Activated naive CD8-positive, alpha-beta T cell (primary cell): ENCODE data around the gene MMP19.

ENCODE experiments used
- H3K27ac Mint-ChIP-seq: one replicate; pipeline ENCODE4 v1.8.0; 2021; ENCODE audit warnings: mixed read lengths
- H3K27me3 Mint-ChIP-seq: one replicate; pipeline ENCODE4 v1.8.0; 2021; ENCODE audit warnings: mixed read lengths
- H3K36me3 Mint-ChIP-seq: one replicate; pipeline ENCODE4 v1.8.0; 2021; ENCODE audit warnings: mixed read lengths
- H3K4me1 Mint-ChIP-seq: one replicate; pipeline ENCODE4 v1.8.0; 2021; ENCODE audit warnings: low read depth, mixed read lengths
- H3K4me3 Mint-ChIP-seq: one replicate; pipeline ENCODE4 v1.8.0; 2021; ENCODE audit warnings: mild to moderate bottlenecking, mixed read lengths
- H3K9me3 Mint-ChIP-seq: one replicate; pipeline ENCODE4 v1.8.0; 2021; ENCODE audit warnings: low read depth, mixed read lengths

MMP19 gene

DNA sequence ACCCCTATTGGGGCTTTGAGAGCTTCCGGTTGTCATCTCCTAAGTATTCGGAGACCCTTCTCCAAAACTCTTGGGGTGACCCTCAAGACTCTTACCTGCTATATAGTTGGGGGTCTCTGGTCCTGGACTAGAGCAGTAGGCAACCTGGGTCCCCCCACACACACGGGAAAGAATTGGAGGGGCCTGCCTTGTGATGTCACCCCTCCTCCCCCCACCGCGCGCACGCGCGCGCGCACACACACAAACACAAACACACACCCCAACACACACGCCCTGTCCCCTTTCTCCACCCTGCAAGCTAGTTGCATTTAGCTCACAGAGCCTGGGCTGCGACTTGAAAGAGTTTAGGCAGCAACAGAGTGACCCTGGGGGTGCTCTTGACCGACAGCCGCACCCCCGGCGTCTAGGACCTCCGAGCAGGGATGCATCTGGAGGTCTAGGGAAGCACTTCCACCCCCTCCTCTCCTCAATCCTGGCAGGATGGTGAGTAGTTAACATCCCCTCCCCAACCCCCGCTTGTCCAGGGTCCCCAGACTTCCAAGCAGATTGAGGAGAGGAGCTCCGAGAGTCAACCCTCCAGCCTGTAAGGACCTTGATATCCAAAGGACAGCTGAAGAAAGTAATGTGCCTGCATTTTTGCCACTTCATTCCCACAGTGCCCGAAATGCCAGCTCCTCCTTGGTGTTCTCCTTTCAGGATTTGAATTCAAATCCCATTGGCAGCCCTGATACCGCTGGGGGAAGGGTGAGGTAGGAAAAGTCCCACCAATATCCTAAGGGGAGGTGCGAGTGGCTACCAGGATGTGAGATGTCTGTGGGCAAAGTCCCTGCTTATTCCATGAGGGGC is 11.9 kb downstream of the MMP19 start:
- peak overlapping the region; percentile 97 for H3K4me3 Mint-ChIP-seq
- H3K27me3 Mint-ChIP-seq: no peaks in the 10 kb centered on the region
- H3K36me3 Mint-ChIP-seq: peaks cover 2% of the 10 kb centered on the region
- no peaks in the 10 kb centered on the region for H3K9me3 Mint-ChIP-seq
- peaks cover 50% of the 10 kb centered on the region for H3K4me1 Mint-ChIP-seq
- peak overlapping the region; percentile 92 for H3K27ac Mint-ChIP-seq

DNA sequence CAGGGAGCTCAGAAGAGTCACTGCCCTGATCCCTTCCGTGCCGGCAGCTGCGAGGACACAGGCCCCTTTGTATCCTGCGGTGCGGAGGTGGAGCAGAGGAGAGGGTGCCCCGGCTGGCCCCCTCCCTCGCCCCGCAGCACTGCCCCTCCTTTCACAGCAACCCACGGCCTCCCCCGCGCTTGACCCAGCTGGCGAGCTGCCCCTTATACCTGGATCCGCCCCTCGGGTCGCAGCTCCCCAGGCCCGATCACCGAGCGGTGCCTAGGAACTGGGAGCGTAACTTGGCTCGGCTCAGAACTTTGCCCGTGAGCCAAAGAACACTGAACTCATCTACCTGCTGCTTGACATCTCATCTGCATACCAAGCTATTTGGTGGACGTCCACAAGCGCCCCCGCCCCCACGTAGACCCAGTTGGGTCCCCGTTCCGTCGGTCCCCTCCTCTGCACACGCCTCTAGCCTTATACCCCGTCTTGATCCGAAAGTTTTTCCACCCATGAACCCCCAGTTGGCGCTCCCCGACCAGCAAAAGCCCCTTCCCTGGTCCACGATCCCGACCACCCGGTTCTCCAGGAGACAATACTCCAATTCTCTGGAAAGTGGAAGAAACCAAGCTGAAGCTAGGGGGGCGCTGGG is 12.7 kb downstream of the MMP19 start:
- H3K9me3 Mint-ChIP-seq: no peaks in the 10 kb centered on the region
- peaks cover 55% of the 10 kb centered on the region for H3K4me1 Mint-ChIP-seq
- H3K27me3 Mint-ChIP-seq: no peaks in the 10 kb centered on the region
- peak overlapping the region; percentile 92 for H3K27ac Mint-ChIP-seq
- peaks cover 4% of the 10 kb centered on the region for H3K36me3 Mint-ChIP-seq
- peak overlapping the region; percentile 97 for H3K4me3 Mint-ChIP-seq

DNA sequence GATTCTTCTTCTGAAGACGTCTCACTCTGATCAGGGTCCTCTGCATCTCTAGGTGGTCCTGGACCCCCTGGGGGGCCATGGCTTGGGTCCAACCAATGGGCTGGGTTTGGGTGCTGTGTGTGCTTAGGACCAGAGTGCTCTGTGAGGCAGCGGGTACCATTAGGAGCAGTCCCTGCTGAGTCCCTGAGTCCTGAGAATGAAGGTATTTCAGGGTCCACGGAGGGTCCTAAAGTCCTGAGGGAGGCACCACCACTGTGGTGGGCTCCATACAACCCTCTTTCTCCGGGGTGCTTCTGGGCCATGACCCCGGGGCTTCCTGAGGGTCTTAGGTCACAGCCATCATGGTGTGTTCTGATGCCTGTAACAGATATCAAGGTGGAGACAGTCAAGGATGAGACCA is 14.4 kb downstream of the MMP19 start:
- Mint-ChIP-seq H3K36me3 (peaks cover 6% of the 10 kb centered on the region), H3K27me3 (no peaks in the 10 kb centered on the region), H3K4me1 (peaks cover 60% of the 10 kb centered on the region), H3K9me3 (no peaks in the 10 kb centered on the region), H3K27ac (peak overlapping the region; percentile 92), H3K4me3 (peak overlapping the region; percentile 97)

DNA sequence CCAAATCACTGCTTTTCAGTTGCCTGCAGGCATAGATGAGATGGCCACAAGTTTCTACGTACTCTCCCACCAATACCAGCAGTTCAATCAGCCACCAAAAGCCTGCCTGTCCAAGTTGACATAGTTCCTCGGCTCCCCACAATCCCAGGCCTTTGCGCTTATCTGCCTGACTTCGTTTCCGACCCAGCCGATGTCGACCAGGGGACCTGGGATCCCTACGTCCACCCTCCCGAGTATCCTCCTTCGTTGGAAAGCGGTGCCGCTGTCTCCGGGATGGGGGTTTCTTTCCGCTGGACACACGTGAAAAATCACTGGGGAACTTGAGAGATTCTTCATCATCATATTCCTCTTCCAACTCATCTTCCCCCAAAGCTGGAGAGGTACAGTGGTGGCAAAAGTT is 14.9 kb downstream of the MMP19 start:
- Mint-ChIP-seq H3K27me3 (no peaks in the 10 kb centered on the region), H3K36me3 (peaks cover 6% of the 10 kb centered on the region), H3K27ac (peak overlapping the region; percentile 92), H3K4me1 (peaks cover 64% of the 10 kb centered on the region), H3K4me3 (peak overlapping the region; percentile 97), H3K9me3 (no peaks in the 10 kb centered on the region)

GRCh38 chr12:55824726-55825125 is 18.0 kb downstream of the MMP19 start:
- Mint-ChIP-seq H3K27ac (peak overlapping the region; percentile 95), H3K4me1 (peaks cover 49% of the 10 kb centered on the region), H3K4me3 (peak overlapping the region; percentile 75), H3K9me3 (no peaks in the 10 kb centered on the region), H3K27me3 (no peaks in the 10 kb centered on the region), H3K36me3 (peaks cover 6% of the 10 kb centered on the region)

GRCh38 chr12:55823419-55823818 is 19.3 kb downstream of the MMP19 start:
- Mint-ChIP-seq H3K4me1 (peaks cover 49% of the 10 kb centered on the region), H3K9me3 (no peaks in the 10 kb centered on the region), H3K4me3 (no peak overlapping the region), H3K27ac (peak overlapping the region; percentile 95), H3K36me3 (peaks cover 6% of the 10 kb centered on the region), H3K27me3 (no peaks in the 10 kb centered on the region)

DNA sequence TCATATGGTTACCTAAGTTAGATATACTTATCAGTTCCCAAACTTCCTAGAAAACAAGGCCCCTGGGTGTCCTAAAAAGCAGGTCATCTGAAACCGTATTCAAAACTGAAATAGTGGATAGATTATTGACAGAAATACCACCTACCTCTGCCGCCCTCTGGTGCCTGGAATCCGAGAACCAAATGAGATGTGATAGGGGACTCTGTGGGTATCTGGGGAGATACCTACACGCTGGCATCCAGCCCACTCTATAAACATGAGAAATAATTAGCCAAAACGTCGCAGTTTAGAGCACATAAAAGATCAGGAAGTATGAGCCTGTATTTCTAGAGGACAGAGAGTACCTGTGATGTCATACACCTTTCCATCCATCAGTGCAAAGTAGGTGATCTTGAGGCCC is 20.5 kb downstream of the MMP19 start:
- peaks cover 37% of the 10 kb centered on the region for H3K4me1 Mint-ChIP-seq
- no peaks in the 10 kb centered on the region for H3K9me3 Mint-ChIP-seq
- peaks cover 6% of the 10 kb centered on the region for H3K36me3 Mint-ChIP-seq
- no peak overlapping the region for H3K4me3 Mint-ChIP-seq
- H3K27me3 Mint-ChIP-seq: no peaks in the 10 kb centered on the region
- H3K27ac Mint-ChIP-seq: peak overlapping the region; percentile 95

DNA sequence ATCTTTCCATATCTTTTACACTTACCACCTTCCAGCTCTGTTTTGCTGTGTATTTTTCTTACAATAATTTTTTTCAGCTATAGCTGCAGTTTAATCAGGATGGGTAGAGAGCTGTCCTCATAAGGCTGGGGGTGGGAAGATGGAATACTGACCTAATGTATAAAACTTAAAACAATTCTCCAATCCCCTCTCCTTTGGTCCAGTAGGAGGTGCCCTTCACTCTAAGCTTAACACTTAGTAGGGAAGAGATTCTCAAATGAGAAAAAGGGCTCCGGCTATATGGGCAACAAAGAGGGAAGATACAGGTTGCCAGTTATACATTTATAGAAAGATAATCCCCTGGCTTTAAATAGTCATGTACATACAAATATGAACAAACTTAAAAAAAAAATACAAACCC is 22.1 kb downstream of the MMP19 start:
- Mint-ChIP-seq H3K9me3 (no peaks in the 10 kb centered on the region), H3K4me3 (no peak overlapping the region), H3K27ac (peak overlapping the region; percentile 78), H3K27me3 (no peaks in the 10 kb centered on the region), H3K4me1 (peaks cover 33% of the 10 kb centered on the region), H3K36me3 (peaks cover 2% of the 10 kb centered on the region)

GRCh38 chr12:55818886-55819285 is 23.9 kb downstream of the MMP19 start:
- Mint-ChIP-seq H3K4me3 (no peak overlapping the region), H3K4me1 (peaks cover 34% of the 10 kb centered on the region), H3K36me3 (no peaks in the 10 kb centered on the region), H3K9me3 (no peaks in the 10 kb centered on the region), H3K27me3 (no peaks in the 10 kb centered on the region), H3K27ac (peak overlapping the region; percentile 78)

DNA sequence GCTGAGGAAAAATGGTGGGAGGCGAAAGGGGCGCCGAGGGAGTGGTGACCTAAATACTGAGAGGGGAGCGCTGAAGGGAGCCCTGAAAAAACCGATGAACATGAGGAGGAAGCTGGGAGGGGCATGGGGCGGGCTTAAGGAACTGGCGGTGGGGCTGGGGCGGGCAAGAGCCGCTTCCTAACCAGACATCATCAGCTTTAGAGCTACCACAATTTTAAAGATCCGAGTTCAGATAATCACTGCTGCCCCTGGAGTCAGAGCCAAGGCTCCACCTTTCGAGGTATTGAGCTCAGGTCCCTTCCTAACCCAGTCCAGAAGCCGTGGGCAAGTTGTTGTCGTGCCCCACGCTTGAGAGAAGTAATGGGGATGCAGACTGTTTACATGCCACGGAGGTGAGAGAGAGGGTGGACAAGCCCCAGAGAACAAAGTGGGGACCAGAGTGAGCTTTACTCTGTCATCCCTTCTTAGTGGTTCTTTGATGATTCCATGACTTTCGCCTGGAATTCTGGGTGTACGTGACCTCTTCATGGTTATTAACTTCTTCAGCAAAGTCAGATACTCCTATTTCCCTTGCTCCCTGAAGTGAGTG is 24.5 kb downstream of the MMP19 start:
- Mint-ChIP-seq H3K36me3 (no peaks in the 10 kb centered on the region), H3K9me3 (no peaks in the 10 kb centered on the region), H3K27ac (no peak overlapping the region), H3K27me3 (no peaks in the 10 kb centered on the region), H3K4me3 (no peak overlapping the region), H3K4me1 (peaks cover 37% of the 10 kb centered on the region)

- peaks cover 38% of the 10 kb centered on the region for H3K4me1 Mint-ChIP-seq
- no peaks in the 10 kb centered on the region for H3K36me3 Mint-ChIP-seq
- no peaks in the 10 kb centered on the region for H3K27me3 Mint-ChIP-seq
- no peak within 1 kb of the TSS for H3K27ac Mint-ChIP-seq
- H3K4me3 Mint-ChIP-seq: no peak within 1 kb of the TSS
- H3K9me3 Mint-ChIP-seq: no peaks in the 10 kb centered on the region
Observed at GRCh38 chr12:55817345-55818139, 25.2 kb downstream of the MMP19 start, which contains the start of the genes ORMDL2 and SARNP. ORMDL2 (plus strand) TSS chr12:55818041; CDS start chr12:55819000, 959 bp downstream. SARNP (minus strand) TSS chr12:55817724; CDS start chr12:55817701, 23 bp downstream.

DNA sequence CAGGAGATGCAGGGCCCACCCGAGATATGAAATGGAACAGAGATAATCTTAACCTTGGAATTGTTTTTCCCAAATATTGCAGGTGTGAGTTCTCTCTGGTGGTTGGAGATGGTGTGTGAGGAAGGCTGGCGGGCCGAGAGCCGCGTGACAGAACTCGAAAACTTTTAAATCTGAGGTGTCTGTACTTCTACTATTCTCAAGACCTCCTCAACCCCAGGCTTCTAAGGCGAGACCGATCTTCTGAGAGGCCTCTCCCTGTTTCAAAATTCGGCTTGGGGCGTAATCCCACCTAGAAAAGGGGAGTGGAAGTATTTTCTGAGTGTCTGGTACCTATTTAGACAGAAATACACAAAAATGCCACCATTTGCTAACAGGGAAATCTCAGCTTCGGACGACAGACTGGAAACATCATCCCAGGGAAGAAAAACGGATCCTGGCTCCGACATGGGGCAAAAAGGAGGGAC is 25.8 kb downstream of the MMP19 start:
- H3K9me3 Mint-ChIP-seq: no peaks in the 10 kb centered on the region
- H3K4me1 Mint-ChIP-seq: peaks cover 42% of the 10 kb centered on the region
- H3K4me3 Mint-ChIP-seq: no peak overlapping the region
- H3K27me3 Mint-ChIP-seq: no peaks in the 10 kb centered on the region
- no peak overlapping the region for H3K27ac Mint-ChIP-seq
- no peaks in the 10 kb centered on the region for H3K36me3 Mint-ChIP-seq

GRCh38 chr12:55815473-55815872 is 27.3 kb downstream of the MMP19 start:
- Mint-ChIP-seq H3K27me3 (no peaks in the 10 kb centered on the region), H3K4me3 (peak overlapping the region; percentile 83), H3K27ac (peak overlapping the region; percentile 23), H3K4me1 (peaks cover 50% of the 10 kb centered on the region), H3K36me3 (no peaks in the 10 kb centered on the region), H3K9me3 (no peaks in the 10 kb centered on the region)

DNA sequence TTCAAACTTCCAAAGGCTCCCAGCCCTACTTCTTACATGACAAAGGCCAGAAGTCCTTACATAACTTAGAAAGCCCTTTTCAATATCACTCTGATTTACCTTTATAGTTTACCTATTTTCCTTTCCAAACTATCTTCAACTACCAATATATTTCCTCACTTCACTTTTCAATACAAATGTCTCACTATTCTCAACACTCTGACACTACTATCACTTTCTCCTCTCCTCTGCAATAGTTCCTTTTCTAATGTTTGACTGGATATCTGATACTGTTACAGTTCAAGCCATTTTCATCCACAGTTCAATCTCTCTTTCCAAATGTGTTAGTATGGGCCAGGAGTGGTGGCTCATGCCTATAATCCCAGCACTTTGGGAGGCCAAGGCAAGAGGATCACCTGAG is 28.5 kb downstream of the MMP19 start:
- Mint-ChIP-seq H3K4me1 (peaks cover 52% of the 10 kb centered on the region), H3K27ac (peak overlapping the region; percentile 11), H3K36me3 (no peaks in the 10 kb centered on the region), H3K4me3 (peak overlapping the region; percentile 48), H3K9me3 (no peaks in the 10 kb centered on the region), H3K27me3 (no peaks in the 10 kb centered on the region)
